IMR-90 (cell line): Measurements from ENCODE around the gene SCAANT1. TPM values are rescaled to one million over a fixed set of nuclear protein-coding genes. Genes with fewer than 3 reads are reported as not detected.

Source experiments
- ATAC-seq: fragments of 200-7000 bp; cut with Tn5 transposase; 2 replicates; pipeline ENCODE4 v1.9.1; 2020; ENCODE audit warnings: low read depth, mild to moderate bottlenecking, moderate library complexity
- BruUV-seq: library from RNA; stranded (reverse); fragments of 400-500 nt; replicated peaks from 2 replicates; lab custom pipeline; 2021; lab: Mats Ljungman, UMichigan
- CTCF ChIA-PET: fragments of 300-600 bp; formaldehyde crosslinking; extraction: SDS; loops from one replicate; lab custom pipeline; 2021; ENCODE audit warnings: antibody characterized with exemption; lab: Yijun Ruan, JAX
- POLR2A ChIA-PET: fragments of 300-600 bp; sonication (Branson Sonifier 250); formaldehyde crosslinking; loops from one replicate; lab custom pipeline; 2022; ENCODE audit warnings: antibody characterized with exemption; ENCODE audit not compliant: unreplicated experiment; lab: Charles Lee
- DNase-seq: peaks from one replicate; pipeline ENCODE4 v3.0.0; 2013
- H2AFZ ChIP-seq: replicated peaks from 2 replicates; pipeline ENCODE3; 2013; ENCODE audit warnings: low read length, mild to moderate bottlenecking; ENCODE audit not compliant: poor library complexity
- H2AK5ac ChIP-seq: 2 replicates; pipeline ENCODE4 v1.6.1; 2013; ENCODE audit warnings: low read depth, low read length, inconsistent platforms
- H2AK9ac ChIP-seq: replicated peaks from 2 replicates; pipeline ENCODE3; 2013; ENCODE audit warnings: mild to moderate bottlenecking, low read depth, low read length, moderate library complexity; ENCODE audit not compliant: poor library complexity
- H2BK120ac ChIP-seq: 2 replicates; pipeline ENCODE4 v1.6.1; 2013; ENCODE audit warnings: low read depth, low read length, inconsistent platforms
- H2BK15ac ChIP-seq: 3 replicates; pipeline ENCODE4 v1.6.1; 2013; ENCODE audit warnings: low read depth, low read length, inconsistent platforms
- H2BK20ac ChIP-seq: 2 replicates; pipeline ENCODE4 v1.6.1; 2013; ENCODE audit warnings: low read depth, mild to moderate bottlenecking, inconsistent platforms, low read length, moderate library complexity
- H2BK5ac ChIP-seq: 2 replicates; pipeline ENCODE4 v1.6.1; 2013; ENCODE audit warnings: mild to moderate bottlenecking, low read depth, low read length, inconsistent platforms; ENCODE audit not compliant: poor library complexity, severe bottlenecking
- H3K14ac ChIP-seq: replicated peaks from 2 replicates; pipeline ENCODE4 v1.6.1; 2013; ENCODE audit warnings: low read depth, low read length, inconsistent platforms
- H3K18ac ChIP-seq: 2 replicates; pipeline ENCODE4 v1.6.1; 2013; ENCODE audit warnings: low read depth, low read length, control low read depth
- H3K23ac ChIP-seq: 2 replicates; pipeline ENCODE4 v1.6.1; 2013; ENCODE audit warnings: low read depth, low read length, inconsistent platforms
- H3K27ac ChIP-seq: 2 replicates; pipeline ENCODE4 v1.5.1; 2013; ENCODE audit warnings: mild to moderate bottlenecking, control low read depth, low read length; ENCODE audit not compliant: insufficient read depth
- H3K27me3 ChIP-seq: 2 replicates; pipeline ENCODE4 v1.6.1; 2013; ENCODE audit warnings: low read length; ENCODE audit not compliant: control insufficient read depth, insufficient read depth
- H3K36me3 ChIP-seq: 2 replicates; pipeline ENCODE4 v1.6.1; 2013; ENCODE audit warnings: low read length, mixed read lengths; ENCODE audit not compliant: control insufficient read depth, insufficient read depth
- H3K4ac ChIP-seq: 2 replicates; pipeline ENCODE4 v1.6.1; 2013; ENCODE audit warnings: low read depth, low read length, inconsistent platforms
- H3K4me1 ChIP-seq: 2 replicates; pipeline ENCODE4 v1.6.1; 2013; ENCODE audit warnings: low read length, mixed read lengths; ENCODE audit not compliant: control insufficient read depth, insufficient read depth
- H3K4me2 ChIP-seq: 2 replicates; pipeline ENCODE4 v1.6.1; 2013; ENCODE audit warnings: low read depth, mild to moderate bottlenecking, control low read depth, low read length, moderate library complexity
- H3K4me3 ChIP-seq: 2 replicates; pipeline ENCODE4 v1.5.1; 2013; ENCODE audit warnings: low read depth, mild to moderate bottlenecking, control low read depth, low read length, moderate library complexity; ENCODE audit not compliant: insufficient read depth
- H3K56ac ChIP-seq: 2 replicates; pipeline ENCODE4 v1.6.1; 2013; ENCODE audit warnings: low read length, inconsistent platforms; ENCODE audit not compliant: insufficient read depth; ENCODE audit errors: extremely low read depth
- H3K79me1 ChIP-seq, 2 experiments: 2 replicates each; pipeline ENCODE4 v1.6.1; 2013; ENCODE audit warnings: low read length in 2 of 2, inconsistent platforms in 1 of 2, low read depth in 1 of 2
- H3K9ac ChIP-seq: 2 replicates; pipeline ENCODE4 v1.6.1; 2013; ENCODE audit warnings: low read depth, low read length, control low read depth
- H3K9me1 ChIP-seq: 2 replicates; pipeline ENCODE4 v1.6.1; 2013; ENCODE audit warnings: low read length, inconsistent platforms; ENCODE audit not compliant: insufficient read depth
- H3K9me3 ChIP-seq: 2 replicates; pipeline ENCODE4 v1.6.1; 2013; ENCODE audit warnings: low read length; ENCODE audit not compliant: control insufficient read depth, insufficient read depth
- H4K20me1 ChIP-seq: 2 replicates; pipeline ENCODE4 v1.6.1; 2013; ENCODE audit warnings: low read length, inconsistent platforms; ENCODE audit not compliant: insufficient read depth
- H4K5ac ChIP-seq: 2 replicates; pipeline ENCODE4 v1.6.1; 2013; ENCODE audit warnings: mild to moderate bottlenecking, low read depth, low read length, control low read depth
- H4K8ac ChIP-seq, 2 experiments: 2 replicates each; pipeline ENCODE4 v1.6.1; 2013; ENCODE audit warnings: low read depth in 2 of 2, low read length in 2 of 2, control low read depth in 1 of 2, inconsistent platforms in 1 of 2
- H4K91ac ChIP-seq: 2 replicates; pipeline ENCODE4 v1.6.1; 2013; ENCODE audit warnings: low read depth, low read length, inconsistent platforms; ENCODE audit not compliant: insufficient read depth
- CHD1 ChIP-seq: IDR thresholded peaks from 2 replicates; pipeline ENCODE4 v1.6.1; 2012; ENCODE audit warnings: low read depth, low read length, improper control_type of control experiment
- FOS ChIP-seq: fragments of 150-350 bp; IDR thresholded peaks from 2 replicates; pipeline ENCODE4 v1.6.1; 2016; ENCODE audit warnings: low read depth, low read length
- NFE2L2 ChIP-seq: fragments of 150-350 bp; IDR thresholded peaks from 2 replicates; pipeline ENCODE4 v1.6.1; 2016; ENCODE audit warnings: low read depth, mild to moderate bottlenecking, low read length
- RCOR1 ChIP-seq: IDR thresholded peaks from 2 replicates; pipeline ENCODE4 v1.6.1; 2012; ENCODE audit warnings: mild to moderate bottlenecking, low read length, improper control_type of control experiment; ENCODE audit not compliant: insufficient replicate concordance
- RFX5 ChIP-seq: IDR thresholded peaks from 2 replicates; pipeline ENCODE4 v1.8.0; 2012; ENCODE audit warnings: low read depth, mild to moderate bottlenecking, low read length, moderate library complexity
- SMC3 ChIP-seq: fragments of 150-350 bp; IDR thresholded peaks from 2 replicates; pipeline ENCODE4 v1.6.1; 2016; ENCODE audit warnings: low read depth, mild to moderate bottlenecking, antibody characterized with exemption, low read length, moderate library complexity
- WGBS, 2 experiments: methylation state at CpG; one replicate each; pipeline versions ENCODE4 v1.1.5 to v1.1.7; 2013; ENCODE audit warnings: missing lambda C conversion rate in 2 of 2; ENCODE audit not compliant: insufficient read length in 1 of 2; ENCODE audit errors: extremely low coverage in 2 of 2; 5-methylcytosine and 5-hydroxymethylcytosine counted together
- dilution Hi-C: fragments of 300-500 bp; cut with HindIII; formaldehyde crosslinking; loops from one replicate; pipeline ENCODE4 v1.14.3; 2018; ENCODE audit warnings: low sequenced_read_pairs; ENCODE audit not compliant: unreplicated experiment
- in situ Hi-C: fragments of 300-500 bp; cut with MboI; formaldehyde crosslinking; loops from 3 replicates; pipeline ENCODE4 v1.14.3; 2019; ENCODE audit warnings: low sequenced_read_pairs, inconsistent platforms, mixed read lengths
- intact Hi-C: fragments of 100-400 bp; cut with micrococcal nuclease; formaldehyde crosslinking; loops from 2 replicates; pipeline ENCODE4 v1.10.0; 2022
- polyA plus RNA-seq, 3 experiments: library from polyadenylated mRNA; depleted of rRNA; stranded (reverse); fragments of >200 nt; gene quantifications; 2 replicates each; pipeline ENCODE4 v1.2.3, GENCODE V29; 2012; ENCODE audit warnings: low replicate concordance in 1 of 3
- total RNA-seq: library from RNA; depleted of rRNA; stranded (reverse); fragments of >200 nt; gene quantifications from 2 replicates; pipeline ENCODE4 v1.2.3, GENCODE V29; 2012
- TF ChIP-seq, protein P1 (sequence below): fragments of 150-350 bp; IDR thresholded peaks from 2 replicates; pipeline ENCODE4 v1.6.1; 2016; ENCODE audit warnings: low read depth, mild to moderate bottlenecking, low read length, moderate library complexity, borderline replicate concordance

SCAANT1 gene
- total and polyA plus RNA-seq, 2 of the 4 experiments (the other 2 are of a cell fraction), result not detected

DNA sequence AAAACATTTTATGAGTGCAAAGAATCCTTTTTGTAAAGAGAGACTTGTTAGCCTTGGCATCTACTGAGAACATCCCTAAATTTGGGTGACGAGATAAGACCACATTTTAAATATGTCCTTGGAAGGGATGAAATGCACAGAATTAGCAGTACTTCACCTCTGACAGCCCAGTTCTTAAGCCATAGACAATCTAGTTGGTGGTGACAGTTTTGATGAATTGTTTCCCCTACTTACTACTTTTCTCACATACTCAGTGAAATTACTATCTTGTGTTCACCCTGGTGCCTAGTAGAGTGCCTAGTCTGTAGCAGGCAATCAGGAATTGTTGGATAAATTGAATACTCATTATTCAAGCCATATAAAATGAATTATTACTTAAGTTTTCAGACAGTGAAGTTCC, 3.4 kb downstream of the SCAANT1 start:
- DNase-seq (no peak), ATAC-seq (no peak)
- no peak overlapping the region for H3K23ac ChIP-seq
- H4K5ac ChIP-seq, result no peak overlapping the region
- H4K8ac ChIP-seq, result no peak overlapping the region
- H2AK9ac ChIP-seq, result no peak overlapping the region
- no peak overlapping the region for H2BK15ac ChIP-seq
- dilution Hi-C loops (no loop called here), intact Hi-C loops (no loop called here), in situ Hi-C loops (no loop called here)
- H4K20me1 ChIP-seq, result peaks cover 13% of the 10 kb centered on the region; the same call in 1 of the 2 replicates
- peaks cover 7% of the 10 kb centered on the region for H3K4me1 ChIP-seq
- H3K36me3 ChIP-seq, result no peaks in the 10 kb centered on the region
- no peak overlapping the region for H3K14ac ChIP-seq
- POLR2A ChIA-PET, result no interaction called here
- H3K9me1 ChIP-seq, result no peaks in the 10 kb centered on the region; the same call in 1 of the 2 replicates
- no peak overlapping the region for H3K4me2 ChIP-seq
- no peak overlapping the region for H3K56ac ChIP-seq
- H3K4me3 ChIP-seq, result no peak overlapping the region
- H3K18ac ChIP-seq, result no peak overlapping the region
- no peak overlapping the region for H3K9ac ChIP-seq
- H3K27me3 ChIP-seq, result no peaks in the 10 kb centered on the region
- no peak overlapping the region for H3K4ac ChIP-seq
- no peaks in the 10 kb centered on the region for H3K9me3 ChIP-seq
- no peak overlapping the region for H2BK120ac ChIP-seq
- no TSS peak for BruUV-seq
- H3K27ac ChIP-seq, result no peak overlapping the region
- H2AFZ ChIP-seq, result no peak overlapping the region
- no peak overlapping the region for H2BK5ac ChIP-seq
- WGBS, 2 experiments, result no CpG with 5 or more reads among the region's 1 CpG
- H2BK20ac ChIP-seq, result no peak overlapping the region
- CTCF ChIA-PET, result no interaction called here
- TF ChIP-seq CHD1, result no peak
- TF ChIP-seq, protein P1, sequence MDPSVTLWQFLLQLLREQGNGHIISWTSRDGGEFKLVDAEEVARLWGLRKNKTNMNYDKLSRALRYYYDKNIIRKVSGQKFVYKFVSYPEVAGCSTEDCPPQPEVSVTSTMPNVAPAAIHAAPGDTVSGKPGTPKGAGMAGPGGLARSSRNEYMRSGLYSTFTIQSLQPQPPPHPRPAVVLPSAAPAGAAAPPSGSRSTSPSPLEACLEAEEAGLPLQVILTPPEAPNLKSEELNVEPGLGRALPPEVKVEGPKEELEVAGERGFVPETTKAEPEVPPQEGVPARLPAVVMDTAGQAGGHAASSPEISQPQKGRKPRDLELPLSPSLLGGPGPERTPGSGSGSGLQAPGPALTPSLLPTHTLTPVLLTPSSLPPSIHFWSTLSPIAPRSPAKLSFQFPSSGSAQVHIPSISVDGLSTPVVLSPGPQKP, result no peak
- no peak for TF ChIP-seq NFE2L2
- no peak for TF ChIP-seq RFX5
- TF ChIP-seq FOS, result no peak
- no peak for TF ChIP-seq RCOR1
- no peak for TF ChIP-seq SMC3
- H3K79me1 ChIP-seq, result peaks cover 15 to 61% of the 10 kb centered on the region in 2 experiments
- H4K91ac ChIP-seq, result no peak overlapping the region
- no peak overlapping the region for H2AK5ac ChIP-seq
